GM19025 (cell line): ENCODE results near the gene FAM236B.
"Not testable (repeated sequence)": the region's sequence is repeated elsewhere in the genome, so short reads cannot be mapped to it uniquely, and the experiment has no call there.

ENCODE experiments used
- ATAC-seq: cut with Tn5 transposase; IDR thresholded peaks from one replicate; pipeline ENCODE4 v1.9.1; 2021; ENCODE audit warnings: mild to moderate bottlenecking, low read depth, moderate library complexity; ENCODE audit not compliant: unreplicated experiment

The FAM236B gene

DNA sequence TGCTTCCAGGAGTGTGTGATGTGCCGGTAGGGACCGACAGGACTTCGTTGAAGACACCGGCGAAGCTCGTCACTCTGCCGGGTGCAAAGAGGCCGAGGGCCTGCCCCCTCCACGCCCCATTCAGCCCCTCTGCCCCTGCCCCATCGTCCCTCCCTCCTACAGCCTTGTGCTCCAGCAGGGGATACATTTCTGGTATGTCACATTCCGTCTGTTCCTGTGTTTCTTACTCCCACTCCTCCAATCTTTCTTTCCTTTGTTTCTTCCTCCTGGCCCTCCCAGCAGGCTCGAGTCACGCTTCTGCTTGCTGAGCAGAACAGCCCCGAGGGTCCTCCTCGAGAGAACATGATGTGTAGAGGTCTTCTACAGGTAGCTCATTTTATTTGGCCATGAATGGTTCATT is at the start of gene FAM236B:
FAM236B (minus strand) TSS at position 101 of the 400 bp plus-strand sequence; CDS start at position 1, 100 bp downstream.
- not testable (repeated sequence) for ATAC-seq

DNA sequence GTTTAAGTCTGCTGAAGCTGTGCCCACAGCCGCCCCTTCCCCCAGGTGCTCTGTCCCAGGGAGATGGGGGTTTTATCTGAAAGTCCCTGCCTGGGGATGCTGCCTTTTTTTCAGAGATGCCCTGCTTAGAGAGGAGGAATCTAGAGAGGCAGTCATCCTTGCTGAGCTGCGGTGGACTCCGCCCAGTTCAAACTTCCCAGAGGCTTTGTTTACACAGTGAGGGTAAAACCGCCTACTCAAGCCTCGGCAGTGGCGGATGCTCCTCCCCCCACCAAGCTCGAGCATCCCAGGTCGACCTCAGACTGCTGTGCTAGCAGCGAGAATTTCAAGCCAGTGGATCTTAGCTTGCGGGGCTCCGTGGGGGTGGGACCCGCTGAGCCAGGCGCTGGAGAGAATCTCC is 48.2 kb upstream of the FAM236B start:
- ATAC-seq: not testable (repeated sequence)

- ATAC-seq: not testable (repeated sequence)
Observed at GRCh38 chrX:72808110-72808509, 25.6 kb upstream of the FAM236B start, which contains the start of gene FAM236D. Gene FAM236D, minus strand, starts transcription at chrX:72808210. Its CDS starts 100 bp downstream, at chrX:72808110.

DNA sequence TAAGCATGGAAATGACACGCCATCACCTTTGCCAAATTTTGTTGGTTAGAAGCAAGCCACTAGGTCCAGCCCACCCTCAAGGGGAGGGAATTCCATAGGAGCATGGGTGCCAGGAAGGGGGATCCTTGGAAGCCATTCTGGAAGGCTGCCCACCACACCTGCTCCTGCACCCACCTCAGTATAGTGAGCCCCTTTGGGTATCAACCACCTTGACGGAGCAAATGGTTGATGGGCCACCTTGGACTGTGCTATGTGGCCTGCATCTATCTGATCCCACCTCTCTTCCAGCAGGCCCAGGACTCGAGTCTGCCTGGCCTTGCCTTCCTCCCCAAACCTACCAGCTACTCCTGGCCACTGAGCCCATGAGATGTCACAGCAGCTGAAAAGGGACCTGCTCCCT is 7.9 kb upstream of the FAM236B start:
- ATAC-seq: not testable (repeated sequence)

DNA sequence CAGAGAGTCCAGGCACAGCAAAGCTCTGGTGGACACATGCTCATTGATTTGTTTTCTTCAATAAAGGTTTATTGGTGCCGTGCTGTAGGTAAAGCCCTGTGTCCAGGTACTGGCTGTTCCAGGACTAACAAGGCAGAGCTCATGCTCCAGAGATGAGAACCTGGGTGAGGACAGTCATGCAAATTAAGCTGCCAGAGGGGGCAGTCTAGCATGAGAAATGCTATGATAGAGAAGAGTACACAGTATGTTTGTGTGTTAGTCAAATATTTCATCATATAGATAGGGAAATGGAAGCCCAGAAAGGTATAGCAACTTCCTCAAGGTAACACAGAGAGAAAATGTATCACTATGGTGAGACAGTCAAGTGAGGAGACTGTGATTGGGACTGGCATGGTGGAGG is 5.7 kb upstream of the FAM236B start:
- not testable (repeated sequence) for ATAC-seq

DNA sequence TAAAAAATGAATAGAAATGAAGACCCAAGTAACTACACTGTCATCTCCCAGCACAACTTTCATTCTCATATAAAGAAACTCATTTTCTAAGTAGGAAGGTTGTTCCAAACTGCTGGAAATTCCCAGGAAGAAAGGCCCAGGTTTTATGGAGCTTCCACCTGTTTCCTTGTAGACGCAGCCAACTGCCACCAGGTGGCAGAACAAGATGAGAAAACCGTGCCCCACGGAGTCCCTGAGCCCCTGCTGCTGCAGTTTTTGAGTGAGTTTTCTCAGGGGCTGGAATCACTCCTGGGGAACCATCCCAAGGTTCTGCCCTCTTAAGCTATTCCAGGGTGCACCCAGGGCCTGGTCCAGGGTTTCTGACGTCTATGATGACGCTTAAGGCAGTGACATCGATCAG is 1.5 kb upstream of the FAM236B start:
- not testable (repeated sequence) for ATAC-seq

GRCh38 chrX:72783365-72783936 is 991 bp upstream of the FAM236B start:
- ATAC-seq: not testable (repeated sequence)

GRCh38 chrX:72778146-72778545 is 4.3 kb downstream of the FAM236B start:
- not testable (repeated sequence) for ATAC-seq

- not testable (repeated sequence) for ATAC-seq
Observed at GRCh38 chrX:72777467-72777790, 5.0 kb downstream of the FAM236B start.

DNA sequence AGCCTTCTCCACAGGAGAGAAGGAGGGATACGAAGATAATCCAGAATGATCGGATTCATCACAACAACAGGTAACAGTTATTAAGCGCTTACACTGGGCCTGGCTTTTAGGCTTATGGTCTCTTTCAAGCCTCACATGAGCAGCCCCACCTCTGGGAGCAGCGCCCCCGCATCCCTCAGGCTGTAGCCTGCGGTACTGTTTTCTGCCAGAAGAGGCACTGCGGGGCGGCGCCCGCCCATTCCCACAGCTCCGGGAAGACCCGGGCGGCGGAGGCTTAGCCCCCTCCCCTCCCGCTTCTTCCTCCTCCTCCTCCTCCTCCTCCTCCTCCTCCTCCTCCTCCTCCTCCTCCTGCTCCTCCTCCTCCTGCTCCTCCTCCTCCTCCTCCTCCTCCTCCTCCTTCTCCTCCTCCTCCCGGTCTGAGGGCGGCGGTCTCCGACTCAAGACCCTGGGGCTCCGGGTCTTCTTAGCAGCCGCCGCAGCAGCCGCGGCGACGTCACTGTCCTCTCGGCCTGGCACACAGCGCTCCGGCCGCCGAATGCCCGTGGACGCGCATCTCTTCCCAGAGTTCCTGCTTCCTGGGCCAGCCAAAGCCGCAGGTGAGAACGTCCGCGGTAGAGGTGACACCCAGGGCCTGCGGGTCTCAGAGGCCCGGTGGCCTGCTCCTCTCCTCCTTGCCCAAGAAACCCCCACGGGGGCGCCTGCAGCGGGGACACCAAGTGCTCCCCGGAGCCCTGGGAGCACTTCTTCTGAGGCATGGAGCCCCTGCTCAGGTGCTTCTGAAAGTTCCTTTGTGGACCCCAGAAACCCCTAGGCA is 5.6 kb downstream of the FAM236B start, which contains the start of gene DMRTC1B:
DMRTC1B (plus strand) TSS at position 238 of the 814 bp plus-strand sequence. CDS start 68,246 bp downstream, outside the sequence.
- not testable (repeated sequence) for ATAC-seq

GRCh38 chrX:72760454-72760853 is 22.0 kb downstream of the FAM236B start:
- not testable (repeated sequence) for ATAC-seq

GRCh38 chrX:72748545-72748944 is 33.9 kb downstream of the FAM236B start:
- not testable (repeated sequence) for ATAC-seq

DNA sequence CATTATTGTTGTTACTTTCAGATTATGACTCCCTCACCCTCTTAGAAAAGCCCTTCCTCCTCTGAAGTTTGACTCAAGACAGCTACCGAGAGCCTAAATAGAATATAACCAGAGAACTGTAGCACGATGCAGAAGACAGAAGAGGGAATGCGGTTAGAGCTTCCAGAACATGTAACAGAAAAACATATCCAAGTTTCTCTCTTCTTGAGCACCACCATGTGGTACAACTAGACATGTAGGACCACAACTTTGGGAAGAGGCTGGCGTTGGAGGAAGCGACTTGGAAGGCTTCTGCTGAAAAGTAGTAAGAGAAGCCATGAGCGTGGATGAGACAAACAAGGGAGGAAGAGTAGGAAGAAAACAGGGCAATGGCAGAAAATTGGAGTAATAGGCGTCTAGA is 36.9 kb downstream of the FAM236B start:
- ATAC-seq: not testable (repeated sequence)

DNA sequence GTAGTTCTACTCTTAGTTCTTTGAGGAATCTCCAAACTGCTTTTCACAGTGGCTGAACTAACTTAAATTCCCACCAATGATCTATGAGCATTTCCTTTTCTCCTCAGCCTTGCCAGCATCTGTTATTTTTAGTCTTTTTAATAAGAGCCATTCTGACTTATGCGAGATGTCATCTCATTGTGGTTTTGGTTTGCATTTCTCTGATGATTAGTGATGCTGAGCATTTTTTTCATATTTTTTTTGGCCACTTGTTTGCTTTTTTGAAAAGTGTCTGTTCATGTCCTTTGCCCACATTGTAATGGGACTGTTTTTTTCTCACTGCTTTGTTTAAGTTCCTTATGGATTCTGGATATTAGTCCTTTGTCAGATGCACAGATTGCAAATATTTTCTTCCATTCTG is 46.9 kb downstream of the FAM236B start:
- no peak for ATAC-seq

- not testable (repeated sequence) for ATAC-seq
Observed at GRCh38 chrX:72733636-72734035, 48.8 kb downstream of the FAM236B start.
